ENCODE measurements around the gene BAG3. TPM values are rescaled to one million over a fixed set of nuclear protein-coding genes. Genes with fewer than 3 reads are reported as not detected.
"Not testable (repeated sequence)": the region's sequence is repeated elsewhere in the genome, so short reads cannot be mapped to it uniquely, and the experiment has no call there.

The BAG3 gene
- total and polyA plus RNA-seq, 5 experiments from 2014 or later, result 5.1 to 26.5 (median 14.4) TPM

DNA sequence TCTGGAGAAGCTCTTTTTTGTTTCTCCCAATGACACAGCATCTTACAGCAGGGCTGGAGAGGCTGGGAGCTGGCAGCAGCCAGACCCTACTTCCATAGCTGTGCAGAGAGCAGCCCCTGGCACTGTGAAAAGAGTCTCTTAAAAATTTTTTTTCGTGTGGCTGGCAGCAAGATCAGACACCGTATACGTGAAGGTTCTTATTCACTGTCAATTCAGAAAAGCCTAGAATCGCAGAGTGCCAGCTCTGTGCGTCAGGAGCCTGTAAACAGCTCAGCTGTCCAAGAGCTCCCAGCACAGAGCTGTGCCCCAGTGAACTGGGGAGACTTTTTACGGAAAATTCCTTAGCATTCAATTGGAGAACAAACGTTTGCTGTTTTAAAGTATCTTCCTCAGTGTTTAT is 6.5 kb downstream of the BAG3 start:
- peaks cover 0 to 19% (median 0%) of the 10 kb centered on the region in 3 donors for H3K36me3 Mint-ChIP-seq

DNA sequence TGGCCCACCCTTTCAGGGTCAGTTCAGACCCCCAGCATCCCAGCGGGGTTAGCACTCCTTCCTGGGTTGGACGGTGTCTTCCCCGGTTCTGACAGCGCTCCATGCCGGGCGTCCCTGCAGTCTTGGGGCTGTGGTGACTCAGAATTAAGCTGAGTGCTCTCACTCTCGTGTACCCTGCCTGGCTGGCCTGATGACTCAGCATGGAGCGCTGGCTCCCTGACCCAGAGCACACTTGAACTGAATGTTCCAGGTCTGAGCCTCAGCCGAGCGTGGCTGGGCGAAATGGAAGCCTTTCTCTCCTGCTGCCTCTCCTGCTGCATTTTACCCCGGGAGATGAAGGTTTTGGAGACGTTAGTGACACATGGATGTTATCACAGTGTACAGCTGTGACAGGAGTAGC is 7.1 kb downstream of the BAG3 start:
- DNase-seq (no peak), ATAC-seq (no peak)
- POLR2A ChIA-PET, result no interaction called here

More for the DNA sequence above, 6.5 kb downstream of the BAG3 start:
- Mint-ChIP-seq H3K27me3 (no peaks in the 10 kb centered on the region), H3K4me3 (no peak overlapping the region), H3K27ac (peak overlapping the region in 1 of 10 donors; percentile 31), H3K4me1 (peaks cover 25 to 78% (median 62%) of the 10 kb centered on the region in 4 donors), H3K9me3 (no peaks in the 10 kb centered on the region)
- POLR2A ChIA-PET, result no interaction called here
- ATAC-seq, result no peak
- no peak for DNase-seq

DNA sequence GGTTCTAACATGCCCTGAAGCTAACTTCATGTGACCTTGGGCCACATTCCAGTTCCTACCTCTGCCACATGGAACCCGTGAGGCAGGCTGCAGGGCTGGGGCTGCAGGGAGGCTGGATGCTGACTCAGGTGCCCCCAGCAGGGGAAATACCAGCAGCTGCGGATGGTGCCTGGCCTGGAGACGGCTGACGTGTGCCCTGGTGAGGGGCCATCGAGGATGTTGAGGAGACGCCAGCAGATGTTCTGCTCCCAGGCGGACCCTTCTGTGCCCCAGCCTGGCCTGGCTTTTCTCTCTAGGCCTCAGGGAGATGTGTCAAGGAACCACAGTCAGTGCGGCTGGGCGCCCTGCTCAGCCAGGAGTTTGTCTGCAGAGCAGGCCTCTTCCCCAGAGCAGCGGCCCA is 8.8 kb downstream of the BAG3 start:
- POLR2A ChIA-PET, result no interaction called here
- Mint-ChIP-seq H3K9me3 (no peaks in the 10 kb centered on the region), H3K36me3 (peaks cover 0 to 19% (median 0%) of the 10 kb centered on the region in 3 donors), H3K27me3 (no peaks in the 10 kb centered on the region), H3K27ac (peak overlapping the region in 3 of 10 donors; percentile 8 to 59 (median 15)), H3K4me3 (no peak overlapping the region), H3K4me1 (peaks cover 19 to 73% (median 61%) of the 10 kb centered on the region in 4 donors)
- no peak for ATAC-seq
- no peak for DNase-seq

More for the DNA sequence above, 7.1 kb downstream of the BAG3 start:
- Mint-ChIP-seq H3K4me1 (peaks cover 23 to 77% (median 62%) of the 10 kb centered on the region in 4 donors), H3K27me3 (no peaks in the 10 kb centered on the region), H3K27ac (peak overlapping the region in 2 of 10 donors; percentile 13 to 56), H3K4me3 (no peak overlapping the region), H3K36me3 (peaks cover 0 to 19% (median 0%) of the 10 kb centered on the region in 3 donors), H3K9me3 (no peaks in the 10 kb centered on the region)

DNA sequence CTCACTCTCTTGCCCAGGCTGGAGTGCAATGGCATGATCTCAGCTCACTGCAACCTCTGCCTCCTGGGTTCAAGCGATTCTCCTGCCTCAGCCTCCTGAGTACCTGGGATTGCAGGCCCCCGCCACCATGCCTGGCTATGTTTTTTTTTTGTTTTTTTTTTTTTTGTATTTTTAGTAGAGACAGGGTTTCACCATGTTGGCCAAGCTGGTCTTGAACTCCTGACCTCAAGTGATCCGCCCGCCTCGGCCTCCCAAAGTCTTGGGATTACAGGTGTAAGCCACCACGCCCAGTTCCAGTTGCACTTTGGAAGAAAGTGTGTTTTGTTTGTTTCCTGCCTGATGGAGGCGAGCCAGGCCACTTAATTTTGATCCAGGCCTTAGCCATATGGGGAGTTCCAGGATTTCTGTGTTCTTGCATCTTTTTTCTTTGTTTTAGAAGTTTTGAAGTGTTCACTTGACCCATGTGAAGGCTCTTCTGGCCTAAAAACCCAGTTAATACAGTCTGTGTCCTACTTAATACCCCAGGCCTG is 11.0 kb downstream of the BAG3 start:
- H3K4me3 Mint-ChIP-seq, DNase-seq, H3K9me3 Mint-ChIP-seq, ATAC-seq, POLR2A ChIA-PET, H3K27me3 Mint-ChIP-seq: not testable (repeated sequence)
- Mint-ChIP-seq H3K4me1 (peaks cover 19 to 64% (median 50%) of the 10 kb centered on the region in 4 donors), H3K27ac (peak overlapping the region in 5 of 10 donors; percentile 16 to 78 (median 49)), H3K36me3 (peaks cover 0 to 25% (median 0%) of the 10 kb centered on the region in 3 donors)

DNA sequence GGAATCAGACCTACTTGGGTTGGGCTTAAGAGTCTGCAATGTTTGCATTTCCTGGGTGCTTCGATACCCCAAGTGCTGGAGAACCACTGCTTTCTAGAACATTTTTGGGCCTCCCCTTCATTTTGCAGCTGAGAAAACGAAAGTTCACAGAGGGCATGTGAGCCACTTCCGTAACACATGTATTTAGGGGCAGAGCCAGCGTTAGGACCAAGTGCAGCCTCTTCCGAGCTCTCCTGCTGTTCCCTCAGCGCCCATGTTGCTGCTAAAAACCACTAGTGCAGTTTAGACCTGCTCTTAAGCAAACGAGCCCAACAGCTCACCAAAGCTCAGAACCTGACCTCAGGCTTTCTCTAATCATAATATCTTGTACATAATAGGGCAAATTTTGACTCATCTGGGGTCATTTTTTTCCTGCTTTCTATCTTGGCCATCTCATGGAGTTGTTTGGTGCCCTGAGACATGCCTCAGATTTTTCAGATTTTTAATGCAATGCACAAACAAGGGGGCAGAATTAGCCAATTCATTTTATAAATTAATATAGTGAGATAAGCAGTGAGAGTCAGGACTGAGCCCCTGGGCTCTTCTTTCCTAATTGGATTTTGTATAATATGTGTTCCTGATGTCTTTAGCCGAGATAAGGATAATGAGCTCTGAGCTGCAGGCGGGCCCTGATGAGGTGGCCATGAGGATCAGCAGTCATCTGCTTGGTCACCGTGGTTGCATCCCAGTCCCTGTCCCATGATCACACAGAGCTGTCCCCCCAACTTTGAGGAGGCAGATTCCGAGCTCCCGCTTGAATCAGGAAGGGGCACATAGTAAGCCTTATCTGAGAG is 12.9 kb downstream of the BAG3 start:
- peak overlapping the region in 8 of 10 donors; percentile 7 to 45 (median 26) for H3K4me3 Mint-ChIP-seq
- peaks cover 0 to 21% (median 0%) of the 10 kb centered on the region in 3 donors for H3K36me3 Mint-ChIP-seq
- H3K27me3 Mint-ChIP-seq, result no peaks in the 10 kb centered on the region
- H3K4me1 Mint-ChIP-seq, result peaks cover 24 to 71% (median 48%) of the 10 kb centered on the region in 4 donors
- ATAC-seq, result peak; percentile 53 to 61
- POLR2A ChIA-PET, result no interaction called here
- H3K27ac Mint-ChIP-seq, result peak overlapping the region; percentile 9 to 83 (median 68)
- H3K9me3 Mint-ChIP-seq, result no peaks in the 10 kb centered on the region
- no peak for DNase-seq

DNA sequence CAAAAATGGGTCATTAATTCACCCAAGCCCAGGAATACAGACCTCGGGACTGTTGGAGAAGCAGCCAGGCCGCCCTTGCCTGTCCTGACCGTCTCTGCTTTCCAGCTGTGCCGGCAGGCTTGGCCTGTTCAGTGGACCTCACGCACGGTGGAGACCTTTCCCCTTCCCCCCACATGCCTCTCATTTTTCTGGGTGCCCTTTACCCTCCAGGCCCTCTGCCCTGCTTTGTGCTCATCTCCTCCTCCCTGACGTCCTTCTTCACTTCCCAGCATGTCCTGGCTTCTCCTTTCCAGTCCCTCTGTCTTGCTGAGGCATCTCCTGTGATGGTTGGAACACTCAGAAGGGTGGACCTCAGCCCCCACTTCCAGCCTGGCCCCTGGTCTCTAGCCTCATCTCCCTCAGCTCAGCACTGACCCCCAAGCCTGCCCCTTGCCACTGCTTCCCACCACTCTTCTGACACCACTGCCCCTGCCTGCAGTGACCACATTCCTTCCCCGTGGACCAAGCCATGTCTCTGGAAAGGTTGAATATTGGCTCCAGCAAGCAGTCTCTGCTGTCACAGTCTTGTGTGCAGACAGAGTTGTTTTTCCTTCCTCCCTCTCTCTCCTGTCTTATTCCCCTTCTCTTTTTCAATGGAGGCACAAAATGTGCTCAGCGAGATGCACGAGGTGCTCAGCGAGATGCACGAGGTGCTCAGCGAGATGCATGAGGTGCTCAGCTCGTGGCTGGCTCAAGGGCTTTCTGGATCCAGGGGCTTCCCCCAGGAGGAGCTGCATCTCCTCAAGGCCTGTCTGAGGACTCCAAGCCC is 14.9 kb downstream of the BAG3 start:
- POLR2A ChIA-PET, result no interaction called here
- no peaks in the 10 kb centered on the region for H3K27me3 Mint-ChIP-seq
- no peak for ATAC-seq
- H3K4me3 Mint-ChIP-seq, result peak overlapping the region in 1 of 10 donors; percentile 14
- peak overlapping the region in 5 of 10 donors; percentile 22 to 79 (median 46) for H3K27ac Mint-ChIP-seq
- peaks cover 0 to 31% (median 0%) of the 10 kb centered on the region in 3 donors for H3K36me3 Mint-ChIP-seq
- DNase-seq, result no peak
- no peaks in the 10 kb centered on the region for H3K9me3 Mint-ChIP-seq
- peaks cover 26 to 59% (median 44%) of the 10 kb centered on the region in 4 donors for H3K4me1 Mint-ChIP-seq

DNA sequence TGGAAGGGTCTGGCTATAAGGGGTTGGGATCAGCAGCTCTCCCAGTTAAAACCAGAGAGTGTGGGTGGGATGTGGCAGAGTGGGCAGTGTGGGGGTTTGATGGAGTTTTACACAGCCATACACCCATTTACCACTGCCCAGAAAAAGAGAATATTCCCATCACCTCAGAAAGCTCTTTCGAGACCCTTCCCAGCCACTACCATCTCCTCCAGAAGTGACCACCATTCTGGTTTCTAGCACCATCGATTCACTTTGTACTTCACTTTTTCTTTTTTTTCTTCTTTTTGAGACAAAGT is 15.5 kb downstream of the BAG3 start:
- Mint-ChIP-seq H3K4me1 (peaks cover 24 to 56% (median 43%) of the 10 kb centered on the region in 4 donors), H3K4me3 (no peak overlapping the region), H3K27me3 (no peaks in the 10 kb centered on the region), H3K36me3 (peaks cover 0 to 35% (median 2%) of the 10 kb centered on the region in 3 donors), H3K27ac (peak overlapping the region in 2 of 10 donors; percentile 66 to 82), H3K9me3 (no peaks in the 10 kb centered on the region)
- ATAC-seq, result no peak
- POLR2A ChIA-PET, result no interaction called here
- DNase-seq, result no peak

DNA sequence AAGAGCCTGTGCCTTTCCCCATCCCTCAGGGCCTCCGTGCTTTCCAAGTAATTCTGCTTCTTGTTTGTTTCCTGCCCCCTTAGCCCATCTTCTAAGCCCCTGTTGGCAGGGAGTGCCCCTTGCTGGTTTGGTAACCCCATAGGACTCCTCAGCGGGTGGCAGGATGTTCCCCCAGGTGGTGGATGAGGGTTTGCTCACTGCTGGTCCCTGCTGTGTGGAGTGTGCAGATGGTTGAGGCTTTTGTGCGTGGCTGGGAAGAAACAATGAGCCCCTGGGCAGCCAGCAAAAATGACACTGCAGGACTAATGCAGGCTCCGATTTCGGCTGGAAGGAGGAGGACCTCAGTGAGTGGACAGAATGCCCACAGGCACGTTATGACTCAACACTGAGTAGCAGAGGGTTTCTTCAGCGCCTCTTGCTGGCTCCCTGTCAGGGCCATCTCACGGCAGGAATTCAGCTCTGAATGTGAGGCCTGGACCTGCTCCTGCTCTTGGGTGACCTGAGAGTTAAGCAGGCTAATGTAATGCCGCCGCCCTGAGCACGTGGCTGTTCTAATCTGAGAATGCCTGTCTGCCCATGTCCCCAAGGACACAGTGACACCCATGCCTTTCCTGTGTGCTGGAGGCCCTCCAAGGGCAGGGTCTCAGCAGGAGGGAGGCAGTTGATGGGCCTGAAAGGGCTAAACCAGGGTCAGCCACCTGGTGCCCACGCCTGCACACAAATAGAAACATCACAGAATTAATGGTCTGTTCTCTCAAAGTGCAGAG is 16.6 kb downstream of the BAG3 start:
- ATAC-seq (peak; percentile 37 to 67), DNase-seq (no peak)
- H3K4me3 Mint-ChIP-seq, result no peak overlapping the region
- H3K4me1 Mint-ChIP-seq, result peaks cover 24 to 52% (median 36%) of the 10 kb centered on the region in 4 donors
- no peaks in the 10 kb centered on the region for H3K27me3 Mint-ChIP-seq
- no peaks in the 10 kb centered on the region for H3K9me3 Mint-ChIP-seq
- H3K27ac Mint-ChIP-seq, result peak overlapping the region in 2 of 10 donors; percentile 22 to 59
- POLR2A ChIA-PET, result interaction anchor here (0.6 kb wide), 1 partner anchor 97 kb away, joined by 4 read pairs; no protein-coding TSS in a partner anchor
- peaks cover 0 to 45% (median 3%) of the 10 kb centered on the region in 3 donors for H3K36me3 Mint-ChIP-seq

DNA sequence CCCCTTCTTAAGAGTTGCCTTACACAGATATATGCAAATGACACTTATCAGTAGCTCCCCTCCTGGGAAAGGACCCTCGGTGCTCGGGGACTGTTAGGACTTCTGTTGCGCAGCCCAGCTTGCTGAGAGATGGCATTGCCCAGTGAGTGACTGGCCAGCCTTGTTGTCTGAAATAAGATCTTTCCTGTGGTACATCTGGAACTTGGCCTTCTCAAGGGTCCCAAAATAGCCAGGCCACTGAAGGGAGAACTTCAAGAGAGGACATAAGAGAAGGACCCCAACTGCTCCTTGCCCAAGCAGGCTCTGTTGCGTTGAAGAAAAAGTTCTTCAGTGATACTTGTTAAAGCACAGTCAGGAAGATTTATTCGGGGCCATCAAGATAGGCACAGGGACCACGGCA is 17.3 kb downstream of the BAG3 start:
- Mint-ChIP-seq H3K4me1 (peaks cover 19 to 50% (median 35%) of the 10 kb centered on the region in 4 donors), H3K27ac (peak overlapping the region in 5 of 10 donors; percentile 4 to 66 (median 42)), H3K27me3 (no peaks in the 10 kb centered on the region), H3K4me3 (no peak overlapping the region), H3K9me3 (no peaks in the 10 kb centered on the region), H3K36me3 (peaks cover 3 to 52% (median 5%) of the 10 kb centered on the region in 3 donors)
- ATAC-seq, result no peak
- POLR2A ChIA-PET, result interaction anchor here (0.6 kb wide), 1 partner anchor 97 kb away, joined by 4 read pairs; no protein-coding TSS in a partner anchor
- DNase-seq, result no peak

DNA sequence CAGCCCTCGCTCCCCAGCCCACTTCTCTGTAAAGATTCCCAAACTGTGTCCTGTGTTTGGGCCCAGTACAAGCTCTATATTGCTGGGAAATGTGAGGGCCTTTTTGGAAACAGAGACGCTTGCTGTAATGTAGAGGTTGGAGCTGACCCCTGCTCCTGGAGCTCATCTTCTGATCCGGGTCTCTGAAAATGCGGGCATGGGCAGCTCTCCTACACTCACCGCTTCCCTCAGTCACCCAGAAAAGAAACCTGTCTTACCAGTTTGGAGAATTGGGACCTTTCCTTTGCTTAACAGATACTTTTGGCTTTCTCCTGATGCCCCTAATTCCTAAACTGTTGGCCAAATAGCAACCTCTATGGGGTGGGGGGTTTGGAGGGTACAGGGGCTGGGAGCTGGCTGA is 18.2 kb downstream of the BAG3 start:
- Mint-ChIP-seq H3K27ac (peak overlapping the region in 1 of 10 donors; percentile 59), H3K4me3 (no peak overlapping the region), H3K36me3 (peaks cover 3 to 60% (median 5%) of the 10 kb centered on the region in 3 donors), H3K9me3 (no peaks in the 10 kb centered on the region), H3K4me1 (peaks cover 11 to 41% (median 29%) of the 10 kb centered on the region in 4 donors), H3K27me3 (no peaks in the 10 kb centered on the region)
- POLR2A ChIA-PET, result no interaction called here
- ATAC-seq (no peak), DNase-seq (no peak)

DNA sequence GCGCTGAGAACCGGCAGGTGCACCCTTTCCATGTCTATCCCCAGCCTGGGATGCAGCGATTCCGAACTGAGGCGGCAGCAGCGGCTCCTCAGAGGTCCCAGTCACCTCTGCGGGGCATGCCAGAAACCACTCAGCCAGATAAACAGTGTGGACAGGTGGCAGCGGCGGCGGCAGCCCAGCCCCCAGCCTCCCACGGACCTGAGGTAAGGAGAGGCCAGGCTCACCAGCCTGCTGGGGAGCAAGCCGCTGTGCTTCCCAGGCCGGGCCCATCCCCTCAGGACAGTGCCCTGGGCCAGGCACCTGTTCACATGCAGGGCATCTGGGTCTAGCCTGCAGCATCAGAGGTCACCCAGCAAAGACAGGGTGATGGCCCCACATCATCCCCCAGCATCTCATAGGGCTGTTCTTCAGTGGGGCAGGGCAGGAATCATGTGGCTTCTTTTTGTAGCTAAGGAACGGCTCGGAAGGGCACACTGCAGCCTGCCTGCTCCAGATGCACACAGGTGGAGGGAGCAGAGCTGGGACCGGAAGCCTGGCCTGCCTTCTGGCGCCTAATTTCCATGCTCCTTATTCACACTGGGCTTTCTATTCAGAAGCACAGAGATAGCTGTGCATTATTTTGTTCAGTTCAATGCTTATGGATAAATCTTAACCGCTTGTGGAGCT is 18.9 kb downstream of the BAG3 start:
- no peaks in the 10 kb centered on the region for H3K9me3 Mint-ChIP-seq
- peak overlapping the region in 2 of 10 donors; percentile 47 to 59 for H3K27ac Mint-ChIP-seq
- ATAC-seq, result no peak
- H3K4me3 Mint-ChIP-seq, result no peak overlapping the region
- no peaks in the 10 kb centered on the region for H3K27me3 Mint-ChIP-seq
- POLR2A ChIA-PET, result no interaction called here
- H3K4me1 Mint-ChIP-seq, result peaks cover 7 to 35% (median 26%) of the 10 kb centered on the region in 4 donors
- H3K36me3 Mint-ChIP-seq, result peaks cover 3 to 65% (median 5%) of the 10 kb centered on the region in 3 donors
- no peak for DNase-seq

Data from naive thymus-derived CD8-positive, alpha-beta T cell (primary cell).